ENCODE measurements around the gene MROH2A.

DNA sequence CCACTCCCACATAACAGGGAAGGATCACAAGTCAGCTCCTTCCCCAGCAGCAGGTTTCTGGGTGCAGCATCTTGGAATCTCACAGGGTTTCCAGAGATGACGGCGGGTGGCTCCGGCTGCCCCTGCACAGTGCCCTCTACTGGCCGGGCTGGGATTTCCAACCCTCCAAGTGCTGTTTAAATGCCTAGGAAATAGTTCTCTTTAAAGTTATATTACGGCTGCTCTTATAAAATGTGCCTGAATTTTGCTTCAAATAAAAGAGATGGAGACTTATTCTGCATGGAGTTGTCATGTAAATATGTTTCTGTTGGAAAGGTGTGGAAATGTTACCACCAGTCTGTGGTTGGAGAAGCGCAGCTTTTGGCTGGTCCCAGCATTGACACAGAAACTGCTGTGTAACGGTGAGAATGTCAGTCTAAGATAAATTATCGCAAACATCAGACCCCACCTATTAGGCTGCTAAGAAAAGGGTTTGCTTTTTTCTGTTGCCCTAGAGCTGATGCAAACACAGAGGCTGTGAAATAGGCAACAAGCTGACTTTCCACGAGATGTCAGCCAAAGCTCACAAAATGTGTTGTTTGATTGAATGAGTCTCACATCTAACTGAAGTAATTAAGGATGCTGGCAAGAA lies 79.5 kb downstream of the MROH2A start:
- TF ChIP-seq, protein P1, sequence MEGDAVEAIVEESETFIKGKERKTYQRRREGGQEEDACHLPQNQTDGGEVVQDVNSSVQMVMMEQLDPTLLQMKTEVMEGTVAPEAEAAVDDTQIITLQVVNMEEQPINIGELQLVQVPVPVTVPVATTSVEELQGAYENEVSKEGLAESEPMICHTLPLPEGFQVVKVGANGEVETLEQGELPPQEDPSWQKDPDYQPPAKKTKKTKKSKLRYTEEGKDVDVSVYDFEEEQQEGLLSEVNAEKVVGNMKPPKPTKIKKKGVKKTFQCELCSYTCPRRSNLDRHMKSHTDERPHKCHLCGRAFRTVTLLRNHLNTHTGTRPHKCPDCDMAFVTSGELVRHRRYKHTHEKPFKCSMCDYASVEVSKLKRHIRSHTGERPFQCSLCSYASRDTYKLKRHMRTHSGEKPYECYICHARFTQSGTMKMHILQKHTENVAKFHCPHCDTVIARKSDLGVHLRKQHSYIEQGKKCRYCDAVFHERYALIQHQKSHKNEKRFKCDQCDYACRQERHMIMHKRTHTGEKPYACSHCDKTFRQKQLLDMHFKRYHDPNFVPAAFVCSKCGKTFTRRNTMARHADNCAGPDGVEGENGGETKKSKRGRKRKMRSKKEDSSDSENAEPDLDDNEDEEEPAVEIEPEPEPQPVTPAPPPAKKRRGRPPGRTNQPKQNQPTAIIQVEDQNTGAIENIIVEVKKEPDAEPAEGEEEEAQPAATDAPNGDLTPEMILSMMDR (IDR thresholded peaks at IDR 0.05): peak; percentile 46 to 69 (median 51)
- no peak for TF ChIP-seq POLR2A (IDR thresholded peaks at IDR 0.05; ENCODE audit: low read depth)
